B cell (primary cell): ENCODE data around the gene TRIO. TPM values are rescaled to one million over a fixed set of nuclear protein-coding genes. Genes with fewer than 3 reads are reported as not detected.

Experiments used
- ATAC-seq: fragments of 200-7000 bp; cut with Tn5 transposase; one replicate; pipeline ENCODE4 v1.10.0; 2021; ENCODE audit warnings: low read depth, mild to moderate bottlenecking, moderate number of reproducible peaks, moderate library complexity
- CTCF ChIA-PET: fragments of 350-600 bp; sonication (Branson Sonifier 250); formaldehyde crosslinking; loops from one replicate; lab custom pipeline; 2021; ENCODE audit warnings: antibody characterized with exemption, inconsistent platforms; lab: Charles Lee
- POLR2A ChIA-PET: fragments of 350-600 bp; sonication (Branson Sonifier 250); formaldehyde crosslinking; loops from one replicate; lab custom pipeline; 2021; ENCODE audit warnings: antibody characterized with exemption; lab: Charles Lee
- DNase-seq: peaks from one replicate; pipeline ENCODE4 v3.0.0; 2013
- H2AFZ ChIP-seq: 2 replicates; pipeline ENCODE4 v1.6.1; 2012; ENCODE audit warnings: mild to moderate bottlenecking, low read depth, low read length; ENCODE audit not compliant: insufficient read depth, poor library complexity, severe bottlenecking
- H3K27ac ChIP-seq, 2 donors: 1 replicate in 1 of 2; 2 replicates in 1 of 2; pipeline ENCODE4 v1.5.1; 2012 to 2013; ENCODE audit warnings: low read length in 2 of 2, mild to moderate bottlenecking in 2 of 2, moderate library complexity in 1 of 2
- H3K27me3 ChIP-seq, 4 experiments: fragments of 200-600 bp in 1 of 4; sonication (generic) in 1 of 4; replicated peaks in 1 of 4; 1 replicate in 2 of 4; 2 replicates in 2 of 4; pipeline versions ENCODE4 v1.6.1 to v1.7.0; 2013 to 2016; ENCODE audit warnings: low read length in 3 of 4, mild to moderate bottlenecking in 2 of 4, mixed read lengths in 1 of 4, moderate library complexity in 1 of 4; ENCODE audit not compliant: insufficient read depth in 4 of 4, control insufficient read depth in 3 of 4; ENCODE audit errors: control extremely low read depth in 1 of 4
- H3K36me3 ChIP-seq, 2 experiments: replicated peaks in 1 of 2; 1 replicate in 1 of 2; 2 replicates in 1 of 2; pipeline versions ENCODE4 v1.6.1 to v1.7.1; 2013; ENCODE audit warnings: low read length in 1 of 2; ENCODE audit not compliant: insufficient read depth in 2 of 2, control insufficient read depth in 1 of 2; ENCODE audit errors: control extremely low read depth in 1 of 2, extremely low read depth in 1 of 2
- H3K4me1 ChIP-seq, 2 donors: fragments of 200-600 bp in 1 of 2; sonication (generic) in 1 of 2; 1 replicate in 1 of 2; 2 replicates in 1 of 2; pipeline versions ENCODE4 v1.5.1 to v1.6.1; 2013 to 2017; ENCODE audit warnings: low read length in 2 of 2; ENCODE audit not compliant: control insufficient read depth in 2 of 2, insufficient read depth in 2 of 2
- H3K4me2 ChIP-seq: replicated peaks from 2 replicates; pipeline ENCODE3; 2012; ENCODE audit warnings: mild to moderate bottlenecking, low read depth, low read length; ENCODE audit not compliant: poor library complexity, severe bottlenecking
- H3K4me3 ChIP-seq, 5 experiments: fragments of 200-600 bp in 1 of 5; sonication (generic) in 1 of 5; 1 replicate in 3 of 5; 2 replicates in 2 of 5; pipeline versions ENCODE4 v1.5.1 to v1.7.0; 2011 to 2016; ENCODE audit warnings: low read length in 4 of 5, mild to moderate bottlenecking in 4 of 5, low read depth in 2 of 5, control low read depth in 1 of 5, moderate library complexity in 1 of 5; ENCODE audit not compliant: insufficient read depth in 1 of 5; ENCODE audit errors: control extremely low read depth in 1 of 5, extremely low read depth in 1 of 5
- H3K79me2 ChIP-seq: fragments of 200-600 bp; sonication (generic); one replicate; pipeline ENCODE4 v1.6.0; 2016; ENCODE audit warnings: low read length; ENCODE audit not compliant: control insufficient read depth, insufficient read depth
- H3K9ac ChIP-seq: fragments of 200-600 bp; sonication (generic); 2 replicates; pipeline ENCODE4 v1.6.1; 2017; ENCODE audit warnings: mild to moderate bottlenecking, low read length, moderate library complexity
- H3K9me3 ChIP-seq, 3 donors: one replicate each; pipeline versions ENCODE4 v1.6.1 to v1.7.1; 2013; ENCODE audit warnings: low read length in 2 of 3; ENCODE audit not compliant: control insufficient read depth in 2 of 3, insufficient read depth in 1 of 3; ENCODE audit errors: control extremely low read depth in 1 of 3
- H4K20me1 ChIP-seq: 2 replicates; pipeline ENCODE4 v1.6.0; 2012; ENCODE audit warnings: mild to moderate bottlenecking, low read length; ENCODE audit not compliant: insufficient read depth, control insufficient read depth, poor library complexity, severe bottlenecking
- H3K27ac Mint-ChIP-seq: one replicate; pipeline ENCODE4 v1.8.0; 2021; ENCODE audit warnings: mixed read lengths
- H3K27me3 Mint-ChIP-seq: one replicate; pipeline ENCODE4 v1.8.0; 2021; ENCODE audit warnings: mixed read lengths
- H3K4me1 Mint-ChIP-seq: one replicate; pipeline ENCODE4 v1.8.0; 2021; ENCODE audit warnings: mixed read lengths
- H3K4me3 Mint-ChIP-seq: one replicate; pipeline ENCODE4 v1.8.0; 2021; ENCODE audit warnings: mixed read lengths
- H3K9me3 Mint-ChIP-seq: one replicate; pipeline ENCODE4 v1.8.0; 2022; ENCODE audit warnings: mixed read lengths; ENCODE audit not compliant: insufficient read depth
- EZH2 ChIP-seq: IDR thresholded peaks from 2 replicates; pipeline ENCODE4 v1.6.1; 2012; ENCODE audit warnings: borderline replicate concordance, low read depth, mild to moderate bottlenecking, moderate library complexity, low read length; ENCODE audit not compliant: insufficient read depth, poor library complexity, severe bottlenecking
- WGBS: methylation state at CpG from one replicate; pipeline ENCODE4 v1.1.5; 2013; ENCODE audit warnings: missing lambda C conversion rate; ENCODE audit not compliant: insufficient coverage; 5-methylcytosine and 5-hydroxymethylcytosine counted together
- intact Hi-C: fragments of 100-400 bp; cut with micrococcal nuclease; formaldehyde crosslinking; loops from one replicate; pipeline ENCODE4 v1.10.0; 2022
- polyA plus RNA-seq: library from polyadenylated mRNA; depleted of rRNA; stranded (reverse); fragments of >200 nt; gene quantifications from 2 replicates; pipeline ENCODE4 v1.2.3, GENCODE V29; 2012
- total RNA-seq, 2 donors: library from RNA; stranded (reverse); fragments of 120-200 nt in 1 of 2; gene quantifications; 1 replicate in 1 of 2; 2 replicates in 1 of 2; pipeline versions ENCODE4 v1.2.3 to v1.2.4, GENCODE V29; 2013 to 2022
- TF ChIP-seq, protein P1 (sequence below): fragments of 200-600 bp; IDR thresholded peaks from one replicate; pipeline ENCODE4 v1.8.0; 2022; ENCODE audit warnings: antibody characterized with exemption, mild to moderate bottlenecking

The TRIO gene
- total and polyA plus RNA-seq, 2 donors (not counting 1 experiment from before 2014, with no cell fraction given) = 90.5 to 479 TPM

DNA sequence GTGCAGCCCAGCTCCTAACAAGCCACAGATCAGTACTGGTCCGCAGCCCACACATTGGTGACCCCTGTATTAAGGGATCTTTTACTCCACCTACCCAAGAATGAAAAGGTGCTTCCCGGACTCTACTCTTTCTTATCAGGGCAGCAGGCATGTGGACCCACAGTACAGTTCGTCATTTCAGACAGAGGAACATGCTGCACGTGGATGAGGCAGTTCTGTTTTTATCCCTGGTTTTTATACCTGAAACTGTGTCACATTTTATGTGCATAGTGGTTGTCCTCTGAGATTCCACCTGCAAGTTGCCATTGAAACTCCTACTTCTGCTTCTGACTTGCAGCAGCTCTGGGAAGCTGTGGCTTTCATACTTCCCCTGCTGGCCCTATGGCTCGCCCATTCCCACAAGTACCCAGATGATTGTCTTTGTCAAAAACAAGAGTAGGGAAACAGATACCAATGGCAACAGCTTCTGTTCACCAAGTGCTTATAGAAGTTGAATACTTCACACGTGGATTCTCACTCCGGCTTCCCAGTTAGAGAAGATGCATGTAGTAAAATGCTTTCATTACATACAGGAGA, 208.0 kb downstream of the TRIO start:
- H3K4me3 Mint-ChIP-seq = no peak overlapping the region
- no peak overlapping the region for H3K9ac ChIP-seq
- H3K9me3 Mint-ChIP-seq = no peaks in the 10 kb centered on the region
- no peak overlapping the region for H3K4me3 ChIP-seq
- peaks cover 29% of the 10 kb centered on the region for H3K4me1 Mint-ChIP-seq
- H3K9me3 ChIP-seq = no peaks in the 10 kb centered on the region
- H3K27me3 Mint-ChIP-seq = no peaks in the 10 kb centered on the region
- no peak overlapping the region for H2AFZ ChIP-seq
- TF ChIP-seq, protein P1, sequence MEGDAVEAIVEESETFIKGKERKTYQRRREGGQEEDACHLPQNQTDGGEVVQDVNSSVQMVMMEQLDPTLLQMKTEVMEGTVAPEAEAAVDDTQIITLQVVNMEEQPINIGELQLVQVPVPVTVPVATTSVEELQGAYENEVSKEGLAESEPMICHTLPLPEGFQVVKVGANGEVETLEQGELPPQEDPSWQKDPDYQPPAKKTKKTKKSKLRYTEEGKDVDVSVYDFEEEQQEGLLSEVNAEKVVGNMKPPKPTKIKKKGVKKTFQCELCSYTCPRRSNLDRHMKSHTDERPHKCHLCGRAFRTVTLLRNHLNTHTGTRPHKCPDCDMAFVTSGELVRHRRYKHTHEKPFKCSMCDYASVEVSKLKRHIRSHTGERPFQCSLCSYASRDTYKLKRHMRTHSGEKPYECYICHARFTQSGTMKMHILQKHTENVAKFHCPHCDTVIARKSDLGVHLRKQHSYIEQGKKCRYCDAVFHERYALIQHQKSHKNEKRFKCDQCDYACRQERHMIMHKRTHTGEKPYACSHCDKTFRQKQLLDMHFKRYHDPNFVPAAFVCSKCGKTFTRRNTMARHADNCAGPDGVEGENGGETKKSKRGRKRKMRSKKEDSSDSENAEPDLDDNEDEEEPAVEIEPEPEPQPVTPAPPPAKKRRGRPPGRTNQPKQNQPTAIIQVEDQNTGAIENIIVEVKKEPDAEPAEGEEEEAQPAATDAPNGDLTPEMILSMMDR = no peak
- no peak for TF ChIP-seq EZH2
- DNase-seq (no peak), ATAC-seq (no peak)
- H3K27me3 ChIP-seq = no peaks in the 10 kb centered on the region
- H3K27ac Mint-ChIP-seq = peak overlapping the region; percentile 2
- H3K4me1 ChIP-seq = peaks cover 9 to 21% of the 10 kb centered on the region in 2 donors
- ChIA-PET CTCF (interaction anchor here (0.6 to 3.2 kb wide), 18 partner anchors 9 to 363 kb away, joined by 3 to 36 read pairs (median 8); no protein-coding TSS in a partner anchor), POLR2A (no interaction called here)
- peaks cover 15% of the 10 kb centered on the region for H3K79me2 ChIP-seq
- intact Hi-C loops = loop anchor here (5.0 kb wide), 1 partner anchor 244 kb away; no protein-coding TSS in a partner anchor
- H3K36me3 ChIP-seq = peaks cover 4 to 28% of the 10 kb centered on the region in 2 experiments
- 47% methylated on average over 6 of the region's 7 CpGs for WGBS
- H3K4me2 ChIP-seq = no peak overlapping the region
- peaks cover 38% of the 10 kb centered on the region for H4K20me1 ChIP-seq
- no peak overlapping the region for H3K27ac ChIP-seq
